K562 treated with DMSO at 1 percent for 4 hours (cell line): ENCODE results near the gene AGMAT. TPM values are rescaled to one million over a fixed set of nuclear protein-coding genes. Genes with fewer than 3 reads are reported as not detected.

Experiments
- total RNA-seq: library from RNA; unstranded; fragments of 300-600 nt; gene quantifications from 2 replicates; pipeline ENCODE4 v1.2.3, GENCODE V29; 2022; ENCODE audit not compliant: insufficient read depth

AGMAT gene, protein sequence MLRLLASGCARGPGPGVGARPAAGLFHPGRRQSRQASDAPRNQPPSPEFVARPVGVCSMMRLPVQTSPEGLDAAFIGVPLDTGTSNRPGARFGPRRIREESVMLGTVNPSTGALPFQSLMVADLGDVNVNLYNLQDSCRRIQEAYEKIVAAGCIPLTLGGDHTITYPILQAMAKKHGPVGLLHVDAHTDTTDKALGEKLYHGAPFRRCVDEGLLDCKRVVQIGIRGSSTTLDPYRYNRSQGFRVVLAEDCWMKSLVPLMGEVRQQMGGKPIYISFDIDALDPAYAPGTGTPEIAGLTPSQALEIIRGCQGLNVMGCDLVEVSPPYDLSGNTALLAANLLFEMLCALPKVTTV
- total RNA-seq: not detected in 2 replicates

DNA sequence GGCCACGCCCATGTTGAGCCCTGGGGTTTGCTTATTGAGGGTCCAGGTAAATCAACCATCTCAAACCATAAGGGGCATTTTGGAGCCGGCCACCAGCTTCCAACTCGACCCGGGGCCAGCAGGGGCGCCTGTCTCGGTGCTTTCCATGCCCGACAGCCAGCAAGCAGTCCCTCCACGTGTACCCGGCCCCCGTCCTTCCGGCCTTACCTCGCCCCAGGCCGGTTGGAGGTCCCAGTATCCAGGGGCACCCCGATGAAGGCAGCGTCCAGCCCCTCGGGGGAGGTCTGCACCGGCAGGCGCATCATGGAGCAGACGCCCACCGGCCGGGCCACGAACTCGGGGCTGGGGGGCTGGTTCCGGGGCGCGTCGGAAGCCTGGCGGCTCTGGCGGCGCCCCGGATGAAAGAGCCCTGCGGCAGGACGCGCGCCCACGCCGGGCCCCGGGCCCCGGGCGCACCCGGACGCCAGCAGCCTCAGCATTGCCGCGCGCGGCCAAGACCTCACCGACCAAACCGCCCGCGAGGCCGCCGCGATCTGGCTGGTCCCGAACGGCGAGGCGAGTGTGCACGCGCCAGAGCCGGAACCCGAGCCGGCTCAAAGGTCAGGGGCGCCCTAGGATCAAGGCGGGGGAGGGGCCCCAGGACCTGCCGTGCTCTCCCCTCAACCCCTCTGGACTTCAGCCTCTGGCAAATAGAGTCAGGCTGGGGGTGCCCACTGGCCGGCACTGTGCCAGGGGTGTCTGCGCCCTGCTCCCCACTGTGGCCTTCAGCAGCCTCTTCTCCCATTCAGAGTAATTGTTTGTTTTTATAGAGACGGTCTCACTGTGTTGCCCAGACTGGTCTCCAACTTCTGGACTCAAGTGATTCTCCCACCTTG, at the start of gene AGMAT:
AGMAT (minus strand) TSS at position 563 of the 875 bp plus-strand sequence; CDS start at position 479, 84 bp downstream.

DNA sequence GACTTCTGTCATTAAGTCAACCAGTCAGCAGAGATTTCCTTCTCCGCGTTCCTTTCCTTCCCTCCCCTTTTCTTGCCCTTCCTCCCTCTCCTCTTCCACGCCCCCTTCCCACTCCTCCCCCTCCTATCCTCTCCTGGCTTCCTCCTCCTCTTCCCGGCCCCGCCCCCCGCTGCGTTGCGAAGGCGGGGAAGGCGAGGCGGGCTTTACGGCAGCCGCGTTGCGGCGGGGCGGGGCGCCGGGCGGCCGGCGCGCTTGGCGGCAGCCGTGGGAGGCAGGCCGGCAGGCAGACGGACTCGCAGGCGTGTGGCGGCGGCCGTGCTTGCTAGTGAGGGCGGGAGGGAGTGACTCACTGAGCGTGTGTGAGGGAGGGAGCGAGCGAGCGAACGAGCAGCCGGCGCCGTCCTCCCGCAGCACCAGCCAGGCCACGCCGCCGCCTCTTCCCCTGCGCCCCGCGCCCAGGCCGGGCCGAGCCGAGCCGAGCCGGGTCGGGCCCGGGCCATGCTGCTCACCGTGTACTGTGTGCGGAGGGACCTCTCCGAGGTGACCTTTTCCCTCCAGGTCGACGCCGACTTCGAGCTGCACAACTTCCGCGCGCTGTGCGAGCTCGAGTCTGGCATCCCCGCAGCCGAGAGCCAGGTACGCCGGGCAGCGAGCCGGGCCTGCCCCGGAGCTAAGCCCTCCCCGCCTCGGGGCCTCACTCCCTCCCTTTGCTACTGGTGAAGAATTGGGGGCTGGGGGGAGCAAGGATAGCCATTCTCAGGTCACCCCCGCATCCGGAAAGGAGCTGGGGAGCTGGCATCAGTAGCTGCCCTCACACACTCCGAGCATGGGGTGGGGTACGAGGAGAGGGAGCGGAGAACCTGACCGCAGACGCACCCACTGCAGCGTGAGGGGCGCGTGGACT, 32.6 kb upstream of the AGMAT start, which contains the start of gene DDI2:
DDI2 (plus strand) TSS at position 286 of the 904 bp plus-strand sequence; CDS start at position 499, 213 bp downstream.

DNA sequence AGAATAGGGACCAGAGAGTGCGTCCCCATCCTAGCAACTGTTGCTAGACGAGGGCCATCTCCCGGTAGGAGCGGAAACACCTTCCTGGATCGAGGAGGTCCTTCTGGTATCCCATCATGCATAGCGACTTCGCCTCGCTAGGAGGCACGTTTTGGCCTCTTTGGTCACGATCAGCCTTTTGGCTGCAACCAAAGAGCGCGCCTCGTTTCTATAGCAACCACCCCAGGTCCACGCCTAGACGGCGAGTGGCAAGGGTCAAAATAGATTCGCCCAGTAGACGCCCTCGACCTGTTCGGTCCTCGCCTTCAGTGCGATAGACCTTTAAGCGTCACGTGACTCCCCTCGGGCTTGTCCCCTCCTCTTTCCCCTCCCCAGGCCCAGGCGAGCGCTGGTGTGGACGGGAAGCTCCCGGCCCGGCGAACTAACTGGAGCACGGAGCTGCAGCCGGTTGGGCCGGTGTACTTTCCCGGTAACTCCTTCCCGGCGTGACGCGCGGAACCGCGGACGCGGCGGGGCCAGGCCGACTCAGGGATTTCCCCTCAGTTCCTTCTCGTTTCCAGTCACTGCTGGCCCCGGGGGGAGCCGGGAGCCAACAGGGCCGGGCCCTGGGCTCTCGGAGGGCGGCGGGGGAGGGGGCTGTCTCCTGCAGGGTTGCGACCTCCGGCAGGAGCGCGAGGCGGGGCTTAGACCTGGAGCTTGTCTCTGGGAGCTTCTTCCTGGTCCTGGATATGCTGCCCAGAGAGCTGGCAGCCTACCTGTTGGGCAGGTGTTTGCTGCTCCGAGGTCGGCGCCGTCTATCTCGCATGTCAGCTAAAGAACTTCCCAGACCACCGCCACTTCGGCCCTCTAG, 58.1 kb downstream of the AGMAT start, which contains the start of gene DNAJC16:
DNAJC16 (plus strand) TSS at position 359 of the 850 bp plus-strand sequence. CDS start 2,258 bp downstream, outside the sequence.

DNA sequence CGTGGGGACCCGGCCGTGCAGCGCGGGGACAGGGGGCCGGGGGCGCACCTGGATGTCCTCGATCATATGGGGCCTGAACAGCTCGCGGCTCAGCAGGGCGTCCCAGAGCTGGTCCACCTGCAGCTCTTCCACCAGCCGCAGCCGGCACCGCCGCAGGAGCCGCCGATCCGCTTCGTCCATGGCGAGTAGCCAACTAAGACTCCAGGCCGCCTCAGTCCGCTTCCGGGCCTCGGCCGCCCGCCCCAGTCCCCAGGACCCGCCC, 60.9 kb downstream of the AGMAT start, which contains the start of gene CASP9:
CASP9 (minus strand) TSS at position 195 of the 262 bp plus-strand sequence; CDS start at position 180, 15 bp downstream.

Other genes starting within 250 kb of the AGMAT start
- 59.8 and 63.3 TPM in 2 replicates for gene EFHD2, start 175.2 kb downstream of the AGMAT start, total RNA-seq
- gene CTRC, start 146.6 kb downstream of the AGMAT start, total RNA-seq: not detected in 2 replicates
- not detected in 2 replicates for gene CELA2A, start 128.3 kb downstream of the AGMAT start, total RNA-seq
- not detected in 2 replicates for gene CELA2B, start 108.9 kb downstream of the AGMAT start, total RNA-seq
- 37.2 and 39.4 TPM in 2 replicates for gene CASP9, start 60.8 kb downstream of the AGMAT start, total RNA-seq
- 4.5 and 7.2 TPM in 2 replicates for gene DNAJC16, start 58.2 kb downstream of the AGMAT start, total RNA-seq
- 11.0 and 14.6 TPM in 2 replicates for gene DDI2, start 32.4 kb upstream of the AGMAT start, total RNA-seq
- gene PLEKHM2, start 99.3 kb upstream of the AGMAT start, total RNA-seq: 85.4 and 88.8 TPM in 2 replicates
- gene SLC25A34, start 151.2 kb upstream of the AGMAT start, total RNA-seq: 1.1 and 2.8 TPM in 2 replicates
- not detected in 2 replicates for gene TMEM82, start 157.4 kb upstream of the AGMAT start, total RNA-seq
- gene FBLIM1, start 173.7 kb upstream of the AGMAT start, total RNA-seq: not detected in 2 replicates
- 1.7 and 2.4 TPM in 2 replicates for gene UQCRHL, start 222.6 kb upstream of the AGMAT start, total RNA-seq